HG03045 (cell line): ENCODE data around the gene PCDHGB4.
"Not testable (repeated sequence)": the region's sequence is repeated elsewhere in the genome, so short reads cannot be mapped to it uniquely, and the experiment has no call there.

Source experiments
- ATAC-seq: cut with Tn5 transposase; IDR thresholded peaks from one replicate; pipeline ENCODE4 v1.9.1; 2021; ENCODE audit warnings: mild to moderate bottlenecking, moderate library complexity; ENCODE audit not compliant: unreplicated experiment

Gene PCDHGB4

GRCh38 chr5:141422742-141423291 is 35.3 kb downstream of the PCDHGB4 start:
- no peak for ATAC-seq

GRCh38 chr5:141427783-141428426 is 40.4 kb downstream of the PCDHGB4 start:
- no peak for ATAC-seq

- peak; percentile 73 for ATAC-seq
Measured at GRCh38 chr5:141430332-141431113, 43.0 kb downstream of the PCDHGB4 start, which contains the start of gene PCDHGA12. PCDHGA12 (plus strand) TSS chr5:141430507; CDS start chr5:141430760, 253 bp downstream.

GRCh38 chr5:141431286-141431685 is 43.8 kb downstream of the PCDHGB4 start:
- ATAC-seq = no peak

GRCh38 chr5:141432308-141432707 is 44.8 kb downstream of the PCDHGB4 start:
- ATAC-seq = not testable (repeated sequence)

- ATAC-seq = not testable (repeated sequence)
Measured at GRCh38 chr5:141432726-141433125, 45.2 kb downstream of the PCDHGB4 start.

GRCh38 chr5:141434006-141434405 is 46.5 kb downstream of the PCDHGB4 start:
- no peak for ATAC-seq

- ATAC-seq = no peak
Measured at GRCh38 chr5:141437221-141437620, 49.7 kb downstream of the PCDHGB4 start.

- ATAC-seq = no peak
Measured at GRCh38 chr5:141439411-141440141, 52.1 kb downstream of the PCDHGB4 start.
